ENCODE results near the gene NACA2. TPM values are rescaled to one million over a fixed set of nuclear protein-coding genes. Genes with fewer than 3 reads are reported as not detected.

The NACA2 gene
- total and polyA plus RNA-seq, 2 of the 8 experiments (the other 6 are each of a cell fraction or from before 2014, with no cell fraction given), result not detected

GRCh38 chr17:61631800-61632199 lies 40.8 kb upstream of the NACA2 start:
- Histone ChIP-seq H2BK15ac (ENCODE audit: low read length) (no peak overlapping the region), H3K4ac (replicated peaks; ENCODE audit: insufficient read length, low read depth, low read length) (no peak overlapping the region), H3K18ac (ENCODE audit: extremely low read depth, low read length) (no peak overlapping the region), H3K27me3 (replicated peaks in 1 of 4; ENCODE audit: control insufficient read depth in 3 of 4, extremely low read depth in 1 of 4, insufficient read depth in 3 of 4, low read length in 3 of 4) (no peaks in the 10 kb centered on the region), H4K91ac (replicated peaks; ENCODE audit: insufficient read length, low read length) (no peak overlapping the region), H3K27ac (ENCODE audit: low read depth, low read length) (no peak overlapping the region), H3K14ac (ENCODE audit: insufficient read length) (no peak overlapping the region), H3K79me1 (ENCODE audit: low read depth, low read length) (no peaks in the 10 kb centered on the region), H3K9me3 (ENCODE audit: insufficient read depth in 2 of 2, low read depth in 1 of 2, low read length in 1 of 2) (no peaks in the 10 kb centered on the region), H2BK12ac (ENCODE audit: low read depth, low read length) (no peak overlapping the region), H3K4me2 (ENCODE audit: insufficient read depth in 1 of 2, low read depth in 2 of 2, low read length in 2 of 2) (no peak overlapping the region), H3K9ac (replicated peaks in 1 of 4; ENCODE audit: extremely low read depth in 1 of 4, low read depth in 3 of 4, low read length in 3 of 4) (no peak overlapping the region), H4K20me1 (replicated peaks in 1 of 2; ENCODE audit: control insufficient read depth in 1 of 2, insufficient read depth in 2 of 2, low read length in 2 of 2) (no peaks in the 10 kb centered on the region), H4K8ac (ENCODE audit: extremely low read depth, insufficient read depth, low read length) (no peak overlapping the region), H3K4me3 (ENCODE audit: extremely low read depth in 1 of 4, insufficient read depth in 2 of 4, low read depth in 3 of 4, low read length in 4 of 4) (no peak overlapping the region), H3K56ac (replicated peaks; ENCODE audit: insufficient read length, low read depth, low read length) (no peak overlapping the region), H3K36me3 (ENCODE audit: control insufficient read depth in 2 of 4, insufficient read depth in 4 of 4, low read length in 3 of 4) (no peaks in the 10 kb centered on the region), H2AFZ (ENCODE audit: low read length) (no peak overlapping the region), H2AK5ac (ENCODE audit: low read depth, low read length) (no peak overlapping the region), H4K5ac (ENCODE audit: insufficient read length, low read depth, low read length) (no peak overlapping the region), H3K79me2 (ENCODE audit: control insufficient read depth in 1 of 2, insufficient read depth in 2 of 2, low read length in 2 of 2) (no peaks in the 10 kb centered on the region), H2BK20ac (ENCODE audit: low read length) (no peak overlapping the region), H2BK120ac (replicated peaks; ENCODE audit: low read depth, low read length) (no peak overlapping the region), H2BK5ac (ENCODE audit: low read depth, low read length) (no peak overlapping the region), H3K23ac (ENCODE audit: insufficient read length) (no peak overlapping the region), H3K4me1 (replicated peaks in 1 of 4; ENCODE audit: control insufficient read depth in 3 of 4, insufficient read depth in 4 of 4, low read length in 3 of 4) (no peaks in the 10 kb centered on the region; a peak in 1 of 7 replicates), H3K23me2 (ENCODE audit: low read depth, low read length) (no peaks in the 10 kb centered on the region)
- no peak for DNase-seq (ENCODE audit: low read depth in 1 of 2, low spot score in 2 of 2)
- CTCF ChIA-PET (ENCODE audit: partially characterized antibody), result interaction anchor here (1.4 kb wide), 1 partner anchor 219 kb away, joined by 4 read pairs; no protein-coding TSS in a partner anchor
- no peak for FAIRE-seq
- TF ChIP-seq RFX5 (IDR thresholded peaks at IDR 0.05; ENCODE audit: borderline replicate concordance, low read depth, low read length), result no peak
- no peak for TF ChIP-seq CBX8 (IDR thresholded peaks at IDR 0.05; ENCODE audit: borderline replicate concordance, low read depth, low read length)
- TF ChIP-seq JUND (IDR thresholded peaks at IDR 0.05; ENCODE audit: low read length), result no peak
- TF ChIP-seq SIRT6 (IDR thresholded peaks at IDR 0.05; ENCODE audit: low read length), result no peak
- TF ChIP-seq BACH1 (IDR thresholded peaks at IDR 0.05; ENCODE audit: low read length), result no peak
- TF ChIP-seq POLR2A (IDR thresholded peaks at IDR 0.05; ENCODE audit: control extremely low read depth in 1 of 2, low read depth in 2 of 2, low read length in 2 of 2), result no peak
- TF ChIP-seq SUZ12 (IDR thresholded peaks at IDR 0.05; ENCODE audit: low read length), result no peak
- 84% methylated on average over 1 of the region's 1 CpG; no CpG with 5 or more reads in 1 of the 2 experiments for WGBS, 2 experiments (ENCODE audit: extremely low coverage in 1 of 2, insufficient coverage in 1 of 2, insufficient read length in 1 of 2, insufficient replicate concordance in 2 of 2, low coverage in 1 of 2, low lambda C conversion rate in 2 of 2, missing lambda C conversion rate in 1 of 2)
- POLR2A ChIA-PET (ENCODE audit: partially characterized antibody), result no interaction called here
